Naive thymus-derived CD8-positive, alpha-beta T cell (primary cell): Measurements from ENCODE around the gene MAPK13. TPM values are rescaled to one million over a fixed set of nuclear protein-coding genes. Genes with fewer than 3 reads are reported as not detected.
A peak's percentile ranks its signal among the peaks of the same experiment; 100 is the strongest.

ENCODE experiments used
- ATAC-seq, 2 donors: fragments of 150-1000 bp; cut with Tn5 transposase in 1 of 2; sonication (Bioruptor Pico), chemical (Tn5 transposase) in 1 of 2; 1 replicate in 1 of 2; 2 replicates in 1 of 2; pipeline ENCODE4 v1.10.0; 2021; ENCODE audit warnings: mild to moderate bottlenecking in 2 of 2, moderate library complexity in 2 of 2
- POLR2A ChIA-PET: fragments of 350-600 bp; sonication (Branson Sonifier 250); formaldehyde crosslinking; loops from one replicate; lab custom pipeline; 2021; ENCODE audit warnings: antibody characterized with exemption; lab: Charles Lee
- DNase-seq, 10 donors: peaks; one replicate each; pipeline versions ENCODE4 v3.0.0 to v3.0.0-alpha.2; 2020 to 2022
- H3K27ac Mint-ChIP-seq, 10 donors: one replicate each; pipeline ENCODE4 v1.8.0; 2020 to 2022; ENCODE audit warnings: mild to moderate bottlenecking in 10 of 10, mixed read lengths in 10 of 10, moderate library complexity in 4 of 10, inconsistent platforms in 1 of 10
- H3K27me3 Mint-ChIP-seq, 5 donors: one replicate each; pipeline ENCODE4 v1.8.0; 2021 to 2022; ENCODE audit warnings: mixed read lengths in 5 of 5
- H3K36me3 Mint-ChIP-seq, 3 donors: one replicate each; pipeline ENCODE4 v1.8.0; 2020 to 2022; ENCODE audit warnings: mixed read lengths in 3 of 3, mild to moderate bottlenecking in 2 of 3, inconsistent platforms in 1 of 3
- H3K4me1 Mint-ChIP-seq, 4 donors: one replicate each; pipeline ENCODE4 v1.8.0; 2021 to 2022; ENCODE audit warnings: mixed read lengths in 4 of 4
- H3K4me3 Mint-ChIP-seq, 10 donors: one replicate each; pipeline ENCODE4 v1.8.0; 2020 to 2022; ENCODE audit warnings: mild to moderate bottlenecking in 10 of 10, mixed read lengths in 10 of 10, moderate library complexity in 6 of 10, inconsistent platforms in 1 of 10
- H3K9me3 Mint-ChIP-seq, 9 donors: one replicate each; pipeline ENCODE4 v1.8.0; 2020 to 2022; ENCODE audit warnings: mixed read lengths in 9 of 9, mild to moderate bottlenecking in 3 of 9, inconsistent platforms in 1 of 9, moderate library complexity in 1 of 9
- polyA plus RNA-seq, 3 donors: library from polyadenylated mRNA; unstranded; fragments of 300-500 nt; fragmentation: Illumina TruSeq; gene quantifications; one replicate each; pipeline ENCODE4 v1.2.3, GENCODE V29; 2021
- total RNA-seq, 8 experiments: library from RNA in 2 of 8; stranded (reverse) in 2 of 8; gene quantifications; one replicate each; pipeline ENCODE4 v1.2.3 and lab custom pipeline; 2021 to 2026

MAPK13 gene
- total and polyA plus RNA-seq, 5 experiments from 2014 or later = 35.2 to 41.8 (median 37.1) TPM

- Mint-ChIP-seq H3K4me3 (no peak overlapping the region), H3K27me3 (no peaks in the 10 kb centered on the region), H3K36me3 (peaks cover 0 to 57% (median 8%) of the 10 kb centered on the region in 3 donors), H3K9me3 (no peaks in the 10 kb centered on the region), H3K27ac (peak overlapping the region; percentile 11 to 84 (median 63)), H3K4me1 (peaks cover 6 to 30% (median 12%) of the 10 kb centered on the region in 4 donors)
- POLR2A ChIA-PET = interaction anchor here (0.5 to 1.9 kb wide), 2 partner anchors 9 to 587 kb away, joined by 4 to 5 read pairs; partner anchors contain the start of gene MAPK13
- ATAC-seq (no peak), DNase-seq (no peak)
These were observed 9.8 kb downstream of the MAPK13 start for GRCh38 chr6:36139991-36140710.

GRCh38 chr6:36141091-36141490 lies 10.8 kb downstream of the MAPK13 start:
- Mint-ChIP-seq H3K36me3 (peaks cover 0 to 48% (median 6%) of the 10 kb centered on the region in 3 donors), H3K27me3 (no peaks in the 10 kb centered on the region), H3K27ac (peak overlapping the region in 7 of 10 donors; percentile 38 to 76 (median 69)), H3K4me1 (peaks cover 6 to 24% (median 12%) of the 10 kb centered on the region in 4 donors), H3K9me3 (no peaks in the 10 kb centered on the region), H3K4me3 (no peak overlapping the region)
- ATAC-seq = no peak
- no peak for DNase-seq
- POLR2A ChIA-PET = interaction anchor here (0.9 to 1.7 kb wide), 3 partner anchors 8 to 56 kb away, joined by 3 to 6 read pairs (median 4); partner anchors contain the start of genes BRPF3 and MAPK13

GRCh38 chr6:36141961-36142360 lies 11.6 kb downstream of the MAPK13 start:
- Mint-ChIP-seq H3K27ac (peak overlapping the region in 9 of 10 donors; percentile 10 to 76 (median 61)), H3K9me3 (no peaks in the 10 kb centered on the region), H3K36me3 (peaks cover 0 to 39% (median 4%) of the 10 kb centered on the region in 3 donors), H3K4me3 (no peak overlapping the region), H3K27me3 (no peaks in the 10 kb centered on the region), H3K4me1 (peaks cover 7 to 25% (median 16%) of the 10 kb centered on the region in 4 donors)
- ATAC-seq (no peak), DNase-seq (no peak)
- POLR2A ChIA-PET = interaction anchor here (0.9 to 1.7 kb wide), 3 partner anchors 9 to 55 kb away, joined by 3 to 6 read pairs (median 4); partner anchors contain the start of genes BRPF3 and MAPK13

GRCh38 chr6:36142971-36143838 lies 12.9 kb downstream of the MAPK13 start:
- Mint-ChIP-seq H3K4me1 (peaks cover 12 to 31% (median 22%) of the 10 kb centered on the region in 4 donors), H3K9me3 (peaks cover 0 to 7% (median under 1%) of the 10 kb centered on the region in 9 donors), H3K27ac (peak overlapping the region in 6 of 10 donors; percentile 25 to 86 (median 47)), H3K36me3 (peaks cover 5 to 27% (median 6%) of the 10 kb centered on the region in 3 donors), H3K27me3 (no peaks in the 10 kb centered on the region), H3K4me3 (no peak overlapping the region)
- ATAC-seq (no peak), DNase-seq (no peak)
- POLR2A ChIA-PET = interaction anchor here (1.7 kb wide), 1 partner anchor 54 kb away, joined by 4 read pairs; the partner anchor contains the start of gene BRPF3

GRCh38 chr6:36145495-36145894 lies 15.2 kb downstream of the MAPK13 start:
- Mint-ChIP-seq H3K9me3 (peaks cover 0 to 19% (median 5%) of the 10 kb centered on the region in 9 donors), H3K4me3 (no peak overlapping the region), H3K4me1 (peaks cover 10 to 24% (median 19%) of the 10 kb centered on the region in 4 donors), H3K27ac (no peak overlapping the region), H3K27me3 (no peaks in the 10 kb centered on the region), H3K36me3 (peaks cover 4 to 14% (median 9%) of the 10 kb centered on the region in 3 donors)
- POLR2A ChIA-PET = interaction anchor here (0.6 to 1.1 kb wide), 2 partner anchors 45 to 658 kb away, joined by 3 read pairs; no protein-coding TSS in a partner anchor
- ATAC-seq (no peak), DNase-seq (no peak)

GRCh38 chr6:36147294-36147693 lies 17.0 kb downstream of the MAPK13 start:
- Mint-ChIP-seq H3K9me3 (peaks cover 0 to 19% (median 5%) of the 10 kb centered on the region in 9 donors), H3K36me3 (peaks cover 0 to 14% (median 9%) of the 10 kb centered on the region in 3 donors), H3K4me3 (no peak overlapping the region), H3K27ac (peak overlapping the region in 4 of 10 donors; percentile 26 to 61 (median 49)), H3K27me3 (no peaks in the 10 kb centered on the region), H3K4me1 (peaks cover 6 to 15% (median 11%) of the 10 kb centered on the region in 4 donors)
- no peak for ATAC-seq
- no peak for DNase-seq
- POLR2A ChIA-PET = no interaction called here

- Mint-ChIP-seq H3K4me1 (peaks cover 8 to 14% (median 10%) of the 10 kb centered on the region in 4 donors), H3K9me3 (peaks cover 0 to 22% (median 5%) of the 10 kb centered on the region in 9 donors), H3K27me3 (no peaks in the 10 kb centered on the region), H3K27ac (no peak overlapping the region), H3K4me3 (no peak overlapping the region), H3K36me3 (peaks cover 0 to 24% (median 14%) of the 10 kb centered on the region in 3 donors)
- ATAC-seq (no peak), DNase-seq (no peak)
- POLR2A ChIA-PET = interaction anchor here (0.7 kb wide), 1 partner anchor 18 kb away, joined by 4 read pairs; no protein-coding TSS in a partner anchor
These were observed 19.2 kb downstream of the MAPK13 start for GRCh38 chr6:36149476-36149875.

GRCh38 chr6:36150283-36150682 lies 20.0 kb downstream of the MAPK13 start:
- peaks cover 8 to 14% (median 10%) of the 10 kb centered on the region in 4 donors for H3K4me1 Mint-ChIP-seq
- POLR2A ChIA-PET = no interaction called here
- H3K9me3 Mint-ChIP-seq = peaks cover 0 to 28% (median 7%) of the 10 kb centered on the region in 9 donors
- H3K4me3 Mint-ChIP-seq = no peak overlapping the region
- H3K27ac Mint-ChIP-seq = no peak overlapping the region
- no peak for DNase-seq
- H3K27me3 Mint-ChIP-seq = no peaks in the 10 kb centered on the region
- no peak for ATAC-seq
- H3K36me3 Mint-ChIP-seq = peaks cover 0 to 26% (median 19%) of the 10 kb centered on the region in 3 donors

GRCh38 chr6:36154286-36154685 lies 24.0 kb downstream of the MAPK13 start:
- ATAC-seq (no peak), DNase-seq (no peak)
- POLR2A ChIA-PET = no interaction called here
- Mint-ChIP-seq H3K27me3 (no peaks in the 10 kb centered on the region), H3K27ac (no peak overlapping the region), H3K4me3 (no peak overlapping the region), H3K4me1 (peaks cover 0 to 2% (median 0%) of the 10 kb centered on the region in 4 donors), H3K9me3 (peaks cover 4 to 25% (median 6%) of the 10 kb centered on the region in 9 donors), H3K36me3 (peaks cover 0 to 23% (median 20%) of the 10 kb centered on the region in 3 donors)

GRCh38 chr6:36155662-36156061 lies 25.3 kb downstream of the MAPK13 start:
- H3K4me3 Mint-ChIP-seq = no peak overlapping the region
- H3K36me3 Mint-ChIP-seq = peaks cover 6 to 30% (median 30%) of the 10 kb centered on the region in 3 donors
- POLR2A ChIA-PET = no interaction called here
- no peak for ATAC-seq
- no peaks in the 10 kb centered on the region for H3K27me3 Mint-ChIP-seq
- H3K27ac Mint-ChIP-seq = no peak overlapping the region
- H3K4me1 Mint-ChIP-seq = peaks cover 0 to 3% (median 0%) of the 10 kb centered on the region in 4 donors
- H3K9me3 Mint-ChIP-seq = peaks cover 4 to 23% (median 6%) of the 10 kb centered on the region in 9 donors
- DNase-seq = no peak

- no peak overlapping the region for H3K27ac Mint-ChIP-seq
- peaks cover 1 to 15% (median 5%) of the 10 kb centered on the region in 9 donors for H3K9me3 Mint-ChIP-seq
- ATAC-seq = no peak
- peaks cover 0 to 2% (median 0%) of the 10 kb centered on the region in 4 donors for H3K4me1 Mint-ChIP-seq
- H3K36me3 Mint-ChIP-seq = peaks cover 8 to 23% (median 19%) of the 10 kb centered on the region in 3 donors
- H3K4me3 Mint-ChIP-seq = no peak overlapping the region
- H3K27me3 Mint-ChIP-seq = no peaks in the 10 kb centered on the region
- POLR2A ChIA-PET = no interaction called here
- no peak for DNase-seq
These were observed 29.9 kb downstream of the MAPK13 start for GRCh38 chr6:36160147-36160760.
